H9 (cell line): Measurements from ENCODE around the gene VDR. TPM values are rescaled to one million over a fixed set of nuclear protein-coding genes. Genes with fewer than 3 reads are reported as not detected.

Experiments used
- DNase-seq: peaks from one replicate; pipeline ENCODE4 v3.0.0-alpha.2; 2017
- H2AFZ ChIP-seq: one replicate; pipeline ENCODE4 v1.6.1; 2013; ENCODE audit warnings: mild to moderate bottlenecking, low read length, control low read depth, moderate library complexity
- H2AK5ac ChIP-seq: 2 replicates; pipeline ENCODE4 v1.6.1; 2013; ENCODE audit warnings: low read length, control low read depth, mixed read lengths; ENCODE audit not compliant: insufficient read length
- H2BK120ac ChIP-seq: one replicate; pipeline ENCODE4 v1.6.1; 2013; ENCODE audit warnings: low read depth, mild to moderate bottlenecking, low read length, control low read depth, inconsistent platforms; ENCODE audit not compliant: poor library complexity, severe bottlenecking
- H2BK12ac ChIP-seq: 2 replicates; pipeline ENCODE4 v1.6.1; 2013; ENCODE audit warnings: low read length, control low read depth, mixed read lengths, low read depth; ENCODE audit not compliant: insufficient read length
- H2BK15ac ChIP-seq: 2 replicates; pipeline ENCODE4 v1.6.1; 2013; ENCODE audit warnings: low read depth, low read length, control low read depth
- H2BK20ac ChIP-seq: one replicate; pipeline ENCODE4 v1.6.1; 2013; ENCODE audit warnings: low read depth, mild to moderate bottlenecking, low read length, control low read depth, inconsistent platforms; ENCODE audit not compliant: poor library complexity, severe bottlenecking
- H2BK5ac ChIP-seq: 2 replicates; pipeline ENCODE4 v1.6.1; 2013; ENCODE audit warnings: low read length, control low read depth, mixed read lengths; ENCODE audit not compliant: insufficient read length
- H3K14ac ChIP-seq: 2 replicates; pipeline ENCODE4 v1.6.1; 2013; ENCODE audit warnings: low read length, control low read depth; ENCODE audit not compliant: insufficient read depth
- H3K18ac ChIP-seq: 2 replicates; pipeline ENCODE4 v1.6.1; 2013; ENCODE audit warnings: low read depth, mild to moderate bottlenecking, mixed read lengths, low read length, control low read depth; ENCODE audit not compliant: insufficient read length
- H3K23ac ChIP-seq: 2 replicates; pipeline ENCODE4 v1.6.1; 2013; ENCODE audit warnings: low read length, control low read depth, mixed read lengths, low read depth; ENCODE audit not compliant: insufficient read length
- H3K23me2 ChIP-seq: 2 replicates; pipeline ENCODE4 v1.6.1; 2013; ENCODE audit warnings: low read depth, mild to moderate bottlenecking, mixed read lengths, low read length, control low read depth; ENCODE audit not compliant: insufficient read length, poor library complexity, severe bottlenecking
- H3K27ac ChIP-seq: 2 replicates; pipeline ENCODE4 v1.5.1; 2013; ENCODE audit warnings: low read length, control low read depth, mixed read lengths, low read depth; ENCODE audit not compliant: insufficient read length
- H3K27me3 ChIP-seq: 2 replicates; pipeline ENCODE4 v1.6.1; 2013; ENCODE audit warnings: low read length, control low read depth, inconsistent platforms; ENCODE audit not compliant: insufficient read depth
- H3K4ac ChIP-seq: 2 replicates; pipeline ENCODE4 v1.6.1; 2013; ENCODE audit warnings: low read depth, mild to moderate bottlenecking, control low read depth, inconsistent platforms, low read length, moderate library complexity
- H3K4me1 ChIP-seq: 2 replicates; pipeline ENCODE4 v1.6.1; 2013; ENCODE audit warnings: low read length, control low read depth, inconsistent platforms; ENCODE audit not compliant: insufficient read depth
- H3K4me2 ChIP-seq: 2 replicates; pipeline ENCODE4 v1.6.1; 2013; ENCODE audit warnings: low read length, control low read depth, mixed read lengths; ENCODE audit not compliant: insufficient read length, insufficient read depth
- H3K56ac ChIP-seq: 2 replicates; pipeline ENCODE4 v1.6.1; 2013; ENCODE audit warnings: low read depth, mild to moderate bottlenecking, mixed read lengths, low read length, control low read depth; ENCODE audit not compliant: insufficient read length
- H3K79me1 ChIP-seq: 2 replicates; pipeline ENCODE4 v1.6.1; 2013; ENCODE audit warnings: low read depth, mild to moderate bottlenecking, moderate library complexity, low read length, control low read depth, inconsistent platforms; ENCODE audit not compliant: insufficient read depth, poor library complexity, severe bottlenecking
- H3K79me2 ChIP-seq: 2 replicates; pipeline ENCODE4 v1.6.1; 2013; ENCODE audit warnings: low read length, control low read depth, inconsistent platforms; ENCODE audit not compliant: insufficient read depth
- H3K9ac ChIP-seq: 2 replicates; pipeline ENCODE4 v1.6.1; 2013; ENCODE audit warnings: low read length, control low read depth, mixed read lengths; ENCODE audit not compliant: insufficient read length; ENCODE audit errors: extremely low read depth
- H3K9me3 ChIP-seq: one replicate; pipeline ENCODE4 v1.6.1; 2013; ENCODE audit warnings: low read depth, low read length, inconsistent platforms; ENCODE audit not compliant: control insufficient read depth
- H3T11ph ChIP-seq: one replicate; pipeline ENCODE4 v1.6.1; 2013; ENCODE audit warnings: mild to moderate bottlenecking, low read length, control low read depth, inconsistent platforms
- H4K20me1 ChIP-seq: one replicate; pipeline ENCODE4 v1.6.1; 2013; ENCODE audit not compliant: control insufficient read depth, insufficient read length, insufficient read depth
- H4K5ac ChIP-seq: 2 replicates; pipeline ENCODE4 v1.6.1; 2013; ENCODE audit warnings: low read depth, mild to moderate bottlenecking, mixed read lengths, low read length, control low read depth; ENCODE audit not compliant: insufficient read length
- H4K8ac ChIP-seq: replicated peaks from 2 replicates; pipeline ENCODE4 v1.6.1; 2013; ENCODE audit warnings: low read length, control low read depth, mixed read lengths, low read depth; ENCODE audit not compliant: insufficient read length
- H4K91ac ChIP-seq: 2 replicates; pipeline ENCODE4 v1.6.1; 2013; ENCODE audit warnings: low read depth, mild to moderate bottlenecking, moderate library complexity, mixed read lengths, low read length, control low read depth; ENCODE audit not compliant: insufficient read length
- H3K27ac Mint-ChIP-seq, 3 experiments: 2 replicates in 2 of 3; 3 replicates in 1 of 3; pipeline ENCODE4 v1.8.0; 2020 to 2021; ENCODE audit warnings: mixed read lengths in 3 of 3, mild to moderate bottlenecking in 1 of 3, moderate library complexity in 1 of 3
- H3K27me3 Mint-ChIP-seq: 2 replicates; pipeline ENCODE4 v1.8.0; 2021; ENCODE audit warnings: low read depth, mild to moderate bottlenecking, moderate library complexity, mixed read lengths
- H3K36me3 Mint-ChIP-seq, 3 experiments: 2 replicates in 2 of 3; 3 replicates in 1 of 3; pipeline ENCODE4 v1.8.0; 2020 to 2021; ENCODE audit warnings: low read depth in 3 of 3, mixed read lengths in 3 of 3; ENCODE audit not compliant: insufficient read depth in 1 of 3
- H3K4me1 Mint-ChIP-seq, 2 experiments: 2 replicates each; pipeline ENCODE4 v1.8.0; 2020; ENCODE audit warnings: mixed read lengths in 2 of 2
- H3K4me3 Mint-ChIP-seq, 2 experiments: 2 replicates in 1 of 2; 3 replicates in 1 of 2; pipeline ENCODE4 v1.8.0; 2020 to 2021; ENCODE audit warnings: mild to moderate bottlenecking in 2 of 2, mixed read lengths in 2 of 2, moderate library complexity in 1 of 2
- H3K9me3 Mint-ChIP-seq, 2 experiments: 2 replicates in 1 of 2; 3 replicates in 1 of 2; pipeline ENCODE4 v1.8.0; 2020; ENCODE audit warnings: mild to moderate bottlenecking in 2 of 2, mixed read lengths in 2 of 2, moderate library complexity in 1 of 2
- CTCF ChIP-seq: fragments of 200-600 bp; sonication (generic); conservative IDR thresholded peaks from 3 replicates; pipeline ENCODE4 v1.8.0; 2021; ENCODE audit warnings: antibody characterized with exemption, mild to moderate bottlenecking
- WGBS: extraction: QIAGEN DNeasy Blood & Tissue Kit; methylation state at CpG from one replicate; pipeline ENCODE4 v1.1.7; 2013; ENCODE audit warnings: missing lambda C conversion rate, low lambda C conversion rate, mixed read lengths; ENCODE audit not compliant: insufficient read length; ENCODE audit errors: extremely low coverage; 5-methylcytosine and 5-hydroxymethylcytosine counted together
- total RNA-seq: library from RNA; stranded (reverse); gene quantifications from 2 replicates; pipeline ENCODE4 v1.2.1, GENCODE V29; 2021

Gene VDR
- total RNA-seq, 1 experiment from 2014 or later, result 0.61 TPM

GRCh38 chr12:47800582-47800981 is 104.2 kb downstream of the VDR start:
- Histone ChIP-seq H3K4me1 (no peaks in the 10 kb centered on the region; the same call in 1 of the 2 replicates), H2AK5ac (no peak overlapping the region), H2BK5ac (no peak overlapping the region), H4K20me1 (peaks cover 2% of the 10 kb centered on the region), H2AFZ (no peak overlapping the region), H3K9ac (no peak overlapping the region), H3K27me3 (no peaks in the 10 kb centered on the region), H4K5ac (no peak overlapping the region), H3K23ac (no peak overlapping the region), H2BK12ac (no peak overlapping the region), H3K14ac (no peak overlapping the region), H3K79me1 (no peaks in the 10 kb centered on the region), H3K23me2 (no peaks in the 10 kb centered on the region), H3T11ph (no peak overlapping the region), H3K56ac (no peak overlapping the region), H2BK15ac (no peak overlapping the region), H4K8ac (no peak overlapping the region), H3K9me3 (no peaks in the 10 kb centered on the region), H3K18ac (no peak overlapping the region), H4K91ac (no peak overlapping the region), H2BK20ac (no peak overlapping the region), H3K79me2 (peaks cover 1% of the 10 kb centered on the region; the same call in 1 of the 2 replicates), H2BK120ac (no peak overlapping the region), H3K4ac (no peak overlapping the region), H3K27ac (no peak overlapping the region), H3K4me2 (no peak overlapping the region)
- no peak overlapping the region for H3K4me3 Mint-ChIP-seq
- peaks cover 30 to 50% of the 10 kb centered on the region in 2 experiments for H3K4me1 Mint-ChIP-seq
- no CpG with 5 or more reads among the region's 7 CpGs for WGBS
- H3K36me3 Mint-ChIP-seq, result peaks cover 6 to 32% (median 23%) of the 10 kb centered on the region in 3 experiments; a peak in 6 of 7 replicates
- DNase-seq, result no peak
- H3K27ac Mint-ChIP-seq, result peak overlapping the region in 1 of 3 experiments; percentile 68; a peak in 1 of 7 replicates
- H3K9me3 Mint-ChIP-seq, result no peaks in the 10 kb centered on the region; a peak in 1 of 5 replicates
- no peaks in the 10 kb centered on the region for H3K27me3 Mint-ChIP-seq
- no peak for TF ChIP-seq CTCF
